Colonic mucosa (tissue), 4 donors: ENCODE results near the gene JAKMIP1. TPM values are rescaled to one million over a fixed set of nuclear protein-coding genes. Genes with fewer than 3 reads are reported as not detected.

Experiments used
- DNase-seq: peaks from one replicate; pipeline ENCODE4 v3.0.0-alpha.2; 2020
- H3K27ac ChIP-seq: fragments of 200-600 bp; one replicate; pipeline ENCODE4 v1.8.0; 2021
- H3K27me3 ChIP-seq: fragments of 200-600 bp; one replicate; pipeline ENCODE4 v1.8.0; 2021
- H3K36me3 ChIP-seq: fragments of 200-600 bp; one replicate; pipeline ENCODE4 v1.8.0; 2021
- H3K4me1 ChIP-seq: fragments of 200-600 bp; one replicate; pipeline ENCODE4 v1.8.0; 2021; ENCODE audit warnings: mild to moderate bottlenecking
- H3K4me3 ChIP-seq: fragments of 200-600 bp; one replicate; pipeline ENCODE4 v1.8.0; 2021
- H3K9ac ChIP-seq, 2 donors: one replicate each; pipeline ENCODE4 v1.7.0; 2013; ENCODE audit warnings: control low read depth in 2 of 2, low read depth in 2 of 2, low read length in 2 of 2
- H3K9me3 ChIP-seq: fragments of 200-600 bp; one replicate; pipeline ENCODE4 v1.8.0; 2021
- CTCF ChIP-seq: fragments of 200-600 bp; IDR thresholded peaks from one replicate; pipeline ENCODE4 v1.8.0; 2022; ENCODE audit warnings: antibody characterized with exemption, mild to moderate bottlenecking
- intact Hi-C: fragments of 100-400 bp; cut with DNase I; formaldehyde crosslinking; loops from one replicate; pipeline ENCODE4 v1.14.1; 2022
- total RNA-seq, 2 donors: library from RNA; stranded (reverse); fragmentation: NEBNext Ultra II Directional in 1 of 2; extraction: Animal tissue kit (Norgen Biotek cat#: 25700) in 1 of 2; gene quantifications; one replicate each; pipeline ENCODE4 v1.2.1, GENCODE V29; 2021
- donor health status: healthy.
- donor health status: DM: no; HTN: no; CAD: no.
- donor health status: DM: no; HTN: no; CAD: no.

JAKMIP1 gene
- total RNA-seq, 2 donors from 2014 or later = 0.19 to 0.42 TPM

DNA sequence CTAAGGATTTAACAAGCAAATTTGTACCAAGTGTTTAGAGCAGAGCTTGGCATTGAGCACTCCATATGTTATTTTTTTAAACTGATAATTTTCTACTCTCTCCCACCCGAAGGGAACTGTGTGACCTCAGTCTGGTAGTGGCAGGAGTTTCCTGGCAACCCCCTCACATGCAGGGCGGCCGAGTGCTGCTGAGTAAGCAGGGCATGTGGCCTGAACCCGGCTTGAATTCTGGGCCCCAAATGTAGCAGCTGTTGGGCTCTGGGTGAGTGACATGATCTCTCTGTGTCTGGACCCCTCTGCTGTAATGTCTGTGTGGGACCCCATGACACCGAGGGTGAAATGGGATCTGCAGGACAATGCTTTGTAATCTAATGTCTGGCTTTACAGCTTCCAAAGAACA is 168.5 kb downstream of the JAKMIP1 start:
- no peak overlapping the region for H3K9ac ChIP-seq
- no peak overlapping the region for H3K27ac ChIP-seq
- H3K9me3 ChIP-seq = no peaks in the 10 kb centered on the region
- no peaks in the 10 kb centered on the region for H3K36me3 ChIP-seq
- intact Hi-C loops = no loop called here
- H3K4me3 ChIP-seq = no peak overlapping the region
- TF ChIP-seq CTCF = no peak
- DNase-seq = no peak
- no peaks in the 10 kb centered on the region for H3K4me1 ChIP-seq
- H3K27me3 ChIP-seq = no peaks in the 10 kb centered on the region

- Histone ChIP-seq H3K27me3 (no peaks in the 10 kb centered on the region), H3K9ac (no peak overlapping the region), H3K9me3 (no peaks in the 10 kb centered on the region), H3K4me3 (no peak overlapping the region), H3K27ac (no peak overlapping the region), H3K4me1 (no peaks in the 10 kb centered on the region), H3K36me3 (no peaks in the 10 kb centered on the region)
- no peak for TF ChIP-seq CTCF
- no peak for DNase-seq
- intact Hi-C loops = no loop called here
Measured at GRCh38 chr4:6030679-6031078, 169.7 kb downstream of the JAKMIP1 start.

DNA sequence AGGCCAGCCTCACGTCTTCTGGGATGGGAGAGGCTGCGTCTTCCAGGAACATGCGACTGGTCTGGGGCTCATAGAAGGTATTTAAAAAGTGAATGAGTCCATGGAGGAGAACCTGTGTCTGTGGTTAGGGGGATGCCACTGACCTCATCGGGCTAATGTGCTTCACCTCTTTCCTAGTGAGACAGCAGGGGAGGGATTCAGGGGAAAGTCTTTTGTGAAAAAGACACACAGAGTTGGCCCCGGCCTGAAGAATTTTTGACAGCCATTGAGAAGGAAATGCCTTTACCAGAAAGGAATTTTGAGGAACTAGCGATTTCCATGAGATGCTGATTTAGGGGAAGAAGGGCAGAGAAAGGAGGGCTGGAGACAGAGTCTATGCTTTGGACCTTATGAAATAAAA is 171.1 kb downstream of the JAKMIP1 start:
- Histone ChIP-seq H3K9me3 (no peaks in the 10 kb centered on the region), H3K4me3 (no peak overlapping the region), H3K9ac (no peak overlapping the region), H3K4me1 (no peaks in the 10 kb centered on the region), H3K27me3 (no peaks in the 10 kb centered on the region), H3K36me3 (no peaks in the 10 kb centered on the region), H3K27ac (no peak overlapping the region)
- intact Hi-C loops = no loop called here
- no peak for TF ChIP-seq CTCF
- DNase-seq = no peak

DNA sequence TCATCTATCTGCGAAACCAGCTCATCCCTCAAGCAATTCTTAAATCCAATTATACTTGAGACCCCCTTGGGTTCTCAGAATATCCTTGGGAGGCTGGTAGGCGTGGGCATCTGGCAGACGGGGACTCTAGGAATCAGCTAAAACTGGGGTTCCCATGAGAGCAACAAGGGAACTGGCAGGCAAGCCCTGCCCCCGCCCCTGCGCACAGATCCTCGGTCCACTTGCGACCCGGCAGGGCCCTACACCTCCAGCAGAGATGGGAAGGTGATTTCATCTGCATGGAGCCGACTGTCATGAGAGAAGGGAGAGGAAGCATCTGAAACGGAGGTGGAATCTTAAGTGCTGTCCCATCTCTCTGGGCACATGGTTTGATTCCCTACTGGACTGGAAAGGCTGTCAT is 172.2 kb downstream of the JAKMIP1 start:
- no peaks in the 10 kb centered on the region for H3K36me3 ChIP-seq
- DNase-seq = no peak
- no peak for TF ChIP-seq CTCF
- H3K27ac ChIP-seq = no peak overlapping the region
- H3K9me3 ChIP-seq = no peaks in the 10 kb centered on the region
- no peaks in the 10 kb centered on the region for H3K4me1 ChIP-seq
- no peaks in the 10 kb centered on the region for H3K27me3 ChIP-seq
- no peak overlapping the region for H3K4me3 ChIP-seq
- intact Hi-C loops = no loop called here
- no peak overlapping the region for H3K9ac ChIP-seq

DNA sequence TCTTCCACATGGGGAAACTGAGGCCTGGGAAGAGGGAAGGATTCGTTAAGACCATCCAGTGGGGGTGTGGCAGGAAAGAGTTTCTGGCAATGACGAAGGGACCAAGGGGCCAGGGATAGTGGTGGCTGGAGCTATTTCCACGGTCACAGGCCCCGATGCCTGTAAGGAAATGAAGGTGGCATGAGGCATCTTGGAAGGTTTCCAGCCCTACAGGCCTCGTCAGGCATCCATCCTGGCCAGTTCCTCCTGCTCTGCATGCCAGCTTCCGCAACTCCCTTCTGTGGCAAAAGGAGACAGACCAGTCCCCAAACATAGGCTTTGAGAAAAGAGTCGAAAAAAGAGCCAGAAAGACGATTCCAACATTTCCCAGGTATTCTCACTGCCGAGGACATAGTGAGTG is 173.0 kb downstream of the JAKMIP1 start:
- DNase-seq = no peak
- no peaks in the 10 kb centered on the region for H3K27me3 ChIP-seq
- no peaks in the 10 kb centered on the region for H3K4me1 ChIP-seq
- no peak for TF ChIP-seq CTCF
- H3K36me3 ChIP-seq = no peaks in the 10 kb centered on the region
- H3K27ac ChIP-seq = no peak overlapping the region
- H3K9me3 ChIP-seq = no peaks in the 10 kb centered on the region
- intact Hi-C loops = no loop called here
- H3K4me3 ChIP-seq = no peak overlapping the region
- no peak overlapping the region for H3K9ac ChIP-seq
